G401.6 (cell line): ENCODE data around the gene CRMP1.

Source experiments
- FAIRE-seq: peaks from 2 replicates; lab custom pipeline; 2012; peaks lifted over from hg19 to GRCh38; lab: Jason Lieb, UNC

Gene CRMP1

GRCh38 chr4:5893004-5893580 is at the start of gene CRMP1:
TSS of gene CRMP1 (minus strand) at chr4:5893086. CDS start at chr4:5892969, 117 bp downstream.
- FAIRE-seq = no peak

DNA sequence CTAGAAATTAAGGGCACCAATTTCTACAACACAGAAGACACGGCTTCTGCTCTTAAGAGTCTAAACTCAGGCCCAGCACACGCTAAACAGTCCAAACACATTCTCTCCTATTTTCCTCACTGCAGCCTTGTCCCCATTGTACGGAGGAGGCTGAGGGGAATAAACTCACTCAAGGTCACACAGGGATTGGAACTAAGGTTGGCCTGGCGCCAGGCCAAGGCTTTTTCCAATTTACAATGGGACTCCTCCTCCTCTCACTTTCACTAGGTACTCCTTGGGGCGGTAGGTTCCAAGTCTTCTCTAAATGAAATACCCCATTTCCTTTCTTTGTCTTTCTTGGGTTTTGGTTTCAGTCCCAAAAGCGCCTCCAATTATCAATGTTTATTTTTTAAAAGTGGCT is 48.7 kb upstream of the CRMP1 start:
- FAIRE-seq = no peak

GRCh38 chr4:5940470-5941203 is 47.8 kb upstream of the CRMP1 start:
- FAIRE-seq = no peak

GRCh38 chr4:5933996-5934831 is 41.3 kb upstream of the CRMP1 start:
- no peak for FAIRE-seq

DNA sequence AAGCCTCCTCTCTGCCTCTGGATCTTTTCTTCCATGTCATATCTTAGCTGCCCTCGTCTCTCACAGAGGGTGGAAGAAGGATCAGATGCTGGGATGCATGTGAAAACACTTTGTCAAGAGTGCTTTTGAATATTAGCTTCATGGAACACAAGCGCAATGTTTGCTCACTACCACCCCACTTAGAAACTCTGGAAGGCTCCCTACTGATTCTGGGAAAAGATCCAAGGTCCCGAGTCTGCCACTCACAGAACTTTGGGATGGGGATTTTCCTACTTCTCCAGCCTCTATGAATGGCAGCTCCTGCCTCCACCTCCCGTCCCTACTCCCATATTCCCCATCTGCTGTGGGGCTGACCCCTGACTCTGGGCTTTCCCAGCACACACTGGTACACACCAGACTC is 40.2 kb upstream of the CRMP1 start:
- no peak for FAIRE-seq

GRCh38 chr4:5932035-5932568 is 39.2 kb upstream of the CRMP1 start:
- no peak for FAIRE-seq

DNA sequence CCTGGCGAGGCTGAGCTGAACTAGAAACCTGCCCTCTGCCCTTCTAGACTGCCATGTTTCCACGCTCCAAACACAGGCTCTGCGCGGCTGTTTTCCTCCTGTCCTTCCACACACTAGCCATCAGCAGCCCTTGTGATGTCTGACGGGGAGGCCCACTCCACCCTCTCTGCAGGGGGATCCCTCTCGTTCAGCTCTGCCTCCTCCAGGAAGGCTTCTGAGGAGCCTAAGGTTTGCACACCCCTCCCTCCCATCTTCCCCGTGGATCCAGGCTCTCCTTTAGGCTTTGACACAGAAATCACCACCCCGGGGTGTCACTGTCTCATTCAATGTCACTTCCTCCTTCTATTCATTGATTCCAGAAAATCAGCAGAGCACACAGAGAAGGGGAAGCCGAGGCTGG is 38.6 kb upstream of the CRMP1 start:
- no peak for FAIRE-seq

DNA sequence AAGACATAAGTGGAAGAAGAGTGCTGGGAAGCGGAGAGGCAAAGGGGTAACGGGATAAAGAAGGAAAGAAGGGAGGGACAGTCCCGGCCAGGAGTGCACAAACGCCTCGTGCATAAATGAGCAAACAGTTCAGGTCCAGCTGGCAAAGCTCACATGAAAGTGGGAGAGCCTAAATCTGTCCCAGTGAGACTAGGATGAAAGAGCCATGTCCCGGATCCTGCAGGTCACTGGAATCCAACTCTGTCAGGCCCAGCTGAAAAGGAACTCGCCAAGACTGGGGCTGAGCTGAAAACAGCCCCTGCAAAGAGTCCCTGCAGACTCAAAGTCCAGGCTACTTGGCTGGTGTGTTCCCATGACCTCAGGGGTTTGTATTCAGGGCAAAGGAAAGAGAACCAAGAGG is 38.0 kb upstream of the CRMP1 start:
- no peak for FAIRE-seq

DNA sequence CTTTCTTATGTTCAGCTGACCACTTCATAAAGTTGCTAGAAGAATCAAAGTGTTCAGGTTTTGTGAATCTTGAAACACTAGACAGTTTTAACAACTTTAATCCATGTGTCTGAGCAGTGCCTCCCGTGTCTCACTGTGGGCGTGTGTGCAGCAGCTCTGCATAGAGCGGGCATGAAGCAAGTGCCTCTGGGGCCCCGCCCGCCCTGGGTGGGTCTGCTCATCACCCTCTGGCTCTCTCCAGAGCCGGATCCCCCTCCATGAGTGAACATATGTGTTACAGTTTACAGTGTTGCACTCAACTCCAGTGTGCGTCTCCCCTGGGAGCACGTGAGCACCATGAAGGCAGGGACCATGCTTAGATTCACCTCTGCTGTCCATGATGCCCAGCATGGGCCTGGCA is 37.6 kb upstream of the CRMP1 start:
- FAIRE-seq = no peak

DNA sequence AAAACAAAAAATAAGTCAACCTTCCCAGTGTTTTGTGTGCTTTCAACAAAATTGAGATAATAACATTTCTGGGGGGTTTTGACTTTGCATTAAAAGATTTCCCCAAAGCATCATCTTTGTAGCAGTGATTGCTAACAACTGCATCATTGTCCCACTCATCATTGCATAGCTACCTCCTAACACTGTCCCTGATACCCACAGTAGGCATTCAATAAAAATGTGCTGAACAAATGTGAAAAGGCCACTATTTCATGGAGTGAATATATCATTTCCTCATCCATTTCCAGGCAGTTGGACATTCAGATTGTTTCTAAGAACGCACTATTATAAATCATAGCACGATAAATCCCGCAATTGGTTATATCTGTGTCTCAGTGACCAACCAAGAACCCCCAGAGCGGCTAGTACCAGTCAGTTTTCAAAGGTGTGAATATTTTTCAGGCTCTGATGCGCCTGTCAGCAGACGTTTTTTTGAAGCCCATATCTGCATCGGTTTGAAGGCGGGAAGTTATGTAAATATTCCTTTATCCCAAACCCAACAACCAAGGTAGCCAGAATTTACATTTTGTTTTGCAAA is 36.0 kb upstream of the CRMP1 start:
- FAIRE-seq = no peak

DNA sequence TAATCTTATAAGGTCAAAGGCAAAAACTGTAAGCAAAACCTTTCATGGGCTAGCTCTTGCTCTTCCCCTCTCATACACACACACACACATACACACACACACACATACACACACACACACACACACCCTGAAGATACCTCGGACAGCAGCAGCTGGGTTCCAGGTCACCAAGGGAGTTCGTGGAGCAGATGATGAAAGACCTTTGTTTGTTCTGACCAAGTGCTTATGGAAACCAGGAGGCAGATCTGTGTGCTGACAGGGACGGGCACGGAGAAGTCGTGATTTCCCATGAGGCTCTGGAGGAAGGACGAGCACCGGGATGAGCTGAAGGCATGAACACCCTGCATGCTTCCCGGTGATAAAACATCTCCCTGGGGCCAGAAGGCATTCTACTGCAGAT is 35.4 kb upstream of the CRMP1 start:
- FAIRE-seq = no peak

DNA sequence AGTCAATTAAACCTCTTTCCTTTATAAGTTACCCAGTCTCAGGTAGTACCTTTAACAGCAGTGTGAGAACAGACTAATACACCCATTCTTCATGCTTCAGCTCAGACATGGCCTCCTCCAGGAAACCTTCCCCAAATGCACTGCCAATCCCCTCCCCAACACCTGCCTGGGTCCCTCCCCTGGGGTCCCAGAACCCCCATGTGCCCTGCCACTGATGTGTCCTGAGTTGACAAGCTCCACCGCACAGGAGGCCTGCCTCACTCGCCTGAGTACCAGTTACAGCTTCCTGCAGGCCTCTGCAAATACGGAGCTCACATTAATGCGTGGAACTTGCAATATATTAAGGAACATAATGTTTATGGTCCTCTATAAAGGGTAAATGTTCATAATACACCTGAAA is 34.9 kb upstream of the CRMP1 start:
- no peak for FAIRE-seq

- FAIRE-seq = no peak
Measured at GRCh38 chr4:5927116-5927515, 34.2 kb upstream of the CRMP1 start.

DNA sequence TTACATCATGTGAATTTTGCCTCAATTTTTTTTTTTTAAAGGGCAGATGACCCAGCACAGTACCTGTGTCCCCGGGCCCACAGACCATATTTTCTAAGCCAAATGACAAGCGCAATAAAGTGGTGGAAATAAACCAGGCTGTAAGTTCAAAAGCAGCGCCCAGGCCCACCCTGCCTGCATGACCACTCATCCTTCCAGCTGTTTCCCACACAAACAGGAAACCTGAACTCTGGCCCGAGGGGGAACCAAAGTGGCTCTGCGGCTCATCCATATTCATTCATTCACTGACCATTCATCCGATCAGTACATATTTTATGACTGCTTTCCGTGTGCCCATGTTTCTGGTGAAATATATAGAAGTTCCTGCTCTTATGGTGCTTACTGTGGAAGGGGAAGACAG is 33.7 kb upstream of the CRMP1 start:
- FAIRE-seq = no peak

DNA sequence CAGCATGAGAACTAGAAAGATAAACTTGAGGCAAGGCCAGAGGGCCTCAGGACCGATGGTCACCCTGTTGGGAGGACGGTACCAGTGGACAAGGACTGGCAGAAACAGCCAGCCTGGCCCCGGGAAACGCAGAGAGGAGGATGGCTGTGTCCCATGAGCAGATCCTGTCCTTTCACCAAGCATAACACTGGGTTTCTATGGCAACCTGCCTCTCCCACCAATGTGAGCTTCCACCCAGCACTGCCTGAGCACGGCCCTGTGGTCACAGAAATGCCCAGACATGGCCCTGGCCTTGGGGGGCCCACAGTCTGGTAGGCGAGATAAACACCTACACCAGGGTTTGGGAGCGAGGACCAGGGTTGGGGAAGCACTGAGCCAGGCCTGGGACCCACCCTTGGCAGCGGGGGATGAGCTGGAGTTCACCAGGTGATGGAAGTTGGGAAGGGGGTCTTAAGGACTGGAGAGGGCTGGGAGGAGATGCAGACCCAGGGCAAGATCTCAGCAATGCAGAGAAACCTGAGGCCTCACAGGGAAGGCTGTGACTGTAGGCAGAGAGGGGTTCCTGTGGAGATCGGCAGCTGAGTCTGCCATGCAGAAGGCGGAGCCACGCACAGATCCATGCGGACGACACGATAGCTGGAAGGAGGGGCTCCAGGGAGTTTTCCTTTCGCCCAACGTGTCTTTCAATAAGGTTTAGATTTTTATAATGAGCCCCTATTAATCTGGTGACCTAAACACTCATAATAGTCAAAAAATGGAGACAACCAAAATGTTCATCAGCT is 32.7 kb upstream of the CRMP1 start:
- FAIRE-seq = no peak

DNA sequence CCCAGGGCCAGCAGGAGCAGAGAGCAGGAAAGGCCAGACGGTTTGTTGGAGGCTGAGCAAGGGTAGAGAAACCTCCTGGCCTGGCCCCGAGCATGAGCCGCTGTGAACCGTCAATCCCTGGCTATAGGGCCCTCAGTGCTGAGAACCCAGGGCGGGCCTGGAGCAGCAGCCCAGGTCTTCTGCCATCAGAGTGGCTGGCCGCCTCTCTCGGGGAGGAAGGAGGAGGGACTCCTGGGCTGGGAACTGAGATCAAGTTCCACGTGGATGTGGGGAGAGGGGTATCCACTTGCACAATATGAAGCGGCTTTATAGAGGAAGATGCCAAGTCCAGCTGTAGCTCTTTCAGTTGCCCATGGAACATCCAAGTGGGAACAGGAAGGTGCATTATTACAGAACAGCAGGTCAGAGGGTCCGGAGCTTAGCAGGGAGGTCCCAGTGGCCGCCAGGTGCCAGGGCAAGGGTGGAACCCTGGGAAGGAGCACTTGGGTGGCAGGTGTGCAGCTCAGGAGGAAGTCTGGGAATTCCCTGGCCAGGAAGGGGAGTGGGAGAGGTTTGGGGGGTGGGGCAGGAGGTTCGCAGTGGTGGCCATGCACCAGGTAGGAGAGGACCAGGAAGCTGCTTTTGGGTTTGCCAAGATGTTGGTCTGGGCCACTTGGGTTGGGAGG is 31.7 kb upstream of the CRMP1 start:
- FAIRE-seq = no peak

- no peak for FAIRE-seq
Measured at GRCh38 chr4:5923376-5923775, 30.5 kb upstream of the CRMP1 start.

GRCh38 chr4:5922556-5922955 is 29.7 kb upstream of the CRMP1 start:
- FAIRE-seq = no peak

- no peak for FAIRE-seq
Measured at GRCh38 chr4:5921981-5922380, 29.1 kb upstream of the CRMP1 start.

GRCh38 chr4:5921101-5921980 is 28.5 kb upstream of the CRMP1 start:
- FAIRE-seq = no peak
